Type B pancreatic cell (in vitro differentiated cells): ENCODE data around the gene EYA4. TPM values are rescaled to one million over a fixed set of nuclear protein-coding genes. Genes with fewer than 3 reads are reported as not detected.

ENCODE experiments used
- DNase-seq: peaks from one replicate; pipeline ENCODE4 v3.0.0; 2021; ENCODE audit warnings: mixed read lengths; ENCODE audit not compliant: unreplicated experiment; ENCODE audit errors: extremely low spot score
- H3K27ac Mint-ChIP-seq: 2 replicates; pipeline ENCODE4 v1.8.0; 2021; ENCODE audit warnings: mild to moderate bottlenecking, mixed read lengths
- H3K27me3 Mint-ChIP-seq: 2 replicates; pipeline ENCODE4 v1.8.0; 2021; ENCODE audit warnings: mixed read lengths
- H3K36me3 Mint-ChIP-seq: 2 replicates; pipeline ENCODE4 v1.8.0; 2021; ENCODE audit warnings: mixed read lengths
- H3K4me1 Mint-ChIP-seq: one replicate; pipeline ENCODE4 v1.8.0; 2021; ENCODE audit warnings: mixed read lengths; ENCODE audit not compliant: unreplicated experiment
- H3K4me3 Mint-ChIP-seq: 2 replicates; pipeline ENCODE4 v1.8.0; 2021; ENCODE audit warnings: mild to moderate bottlenecking, mixed read lengths
- H3K9me3 Mint-ChIP-seq: 2 replicates; pipeline ENCODE4 v1.8.0; 2021; ENCODE audit warnings: mixed read lengths
- CTCF ChIP-seq: fragments of 200-600 bp; sonication (generic); conservative IDR thresholded peaks from 2 replicates; pipeline ENCODE4 v1.5.0; 2021; ENCODE audit warnings: antibody characterized with exemption, mild to moderate bottlenecking
- total RNA-seq: library from RNA; stranded (reverse); gene quantifications from 2 replicates; pipeline ENCODE4 v1.2.1, GENCODE V29; 2021; ENCODE audit warnings: low replicate concordance

The EYA4 gene
- total RNA-seq, 1 donor from 2014 or later, result 29.7 TPM

GRCh38 chr6:133359760-133360159 is 118.6 kb downstream of the EYA4 start:
- H3K27ac Mint-ChIP-seq, result no peak overlapping the region
- no peaks in the 10 kb centered on the region for H3K36me3 Mint-ChIP-seq
- no peak overlapping the region for H3K4me3 Mint-ChIP-seq
- TF ChIP-seq CTCF, result no peak
- peaks cover 14% of the 10 kb centered on the region for H3K4me1 Mint-ChIP-seq
- H3K9me3 Mint-ChIP-seq, result peaks cover 3% of the 10 kb centered on the region
- no peaks in the 10 kb centered on the region for H3K27me3 Mint-ChIP-seq
- no peak for DNase-seq

GRCh38 chr6:133360194-133360593 is 119.0 kb downstream of the EYA4 start:
- H3K27ac Mint-ChIP-seq, result no peak overlapping the region
- H3K9me3 Mint-ChIP-seq, result peaks cover 3% of the 10 kb centered on the region
- H3K36me3 Mint-ChIP-seq, result no peaks in the 10 kb centered on the region
- peaks cover 14% of the 10 kb centered on the region for H3K4me1 Mint-ChIP-seq
- no peak for DNase-seq
- no peak for TF ChIP-seq CTCF
- no peak overlapping the region for H3K4me3 Mint-ChIP-seq
- H3K27me3 Mint-ChIP-seq, result no peaks in the 10 kb centered on the region

DNA sequence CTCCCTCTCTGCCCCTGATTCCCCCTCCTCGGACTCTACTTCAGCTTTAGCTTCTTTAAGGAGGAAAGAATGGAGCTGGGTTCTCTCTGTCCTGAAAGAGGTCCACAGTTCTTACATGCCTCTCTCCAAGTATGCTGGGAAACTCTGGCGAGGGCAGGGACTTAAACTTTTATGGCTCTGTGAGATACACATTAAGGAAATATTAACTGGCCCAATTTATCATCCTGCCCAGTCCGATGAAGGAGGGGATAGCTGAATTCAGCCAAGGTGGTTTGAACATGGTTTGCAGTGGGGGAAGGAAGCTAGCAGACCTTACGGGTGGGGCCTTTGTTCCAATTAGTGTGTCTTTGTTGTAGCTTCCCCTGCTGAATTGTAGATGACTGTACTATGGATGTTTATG is 121.7 kb downstream of the EYA4 start:
- Mint-ChIP-seq H3K27ac (no peak overlapping the region), H3K27me3 (peaks cover 5% of the 10 kb centered on the region), H3K36me3 (no peaks in the 10 kb centered on the region), H3K9me3 (peaks cover 3% of the 10 kb centered on the region), H3K4me1 (peaks cover 27% of the 10 kb centered on the region), H3K4me3 (no peak overlapping the region)
- TF ChIP-seq CTCF, result no peak
- no peak for DNase-seq

- H3K36me3 Mint-ChIP-seq, result no peaks in the 10 kb centered on the region
- H3K9me3 Mint-ChIP-seq, result peaks cover 3% of the 10 kb centered on the region
- peaks cover 23% of the 10 kb centered on the region for H3K4me1 Mint-ChIP-seq
- H3K27ac Mint-ChIP-seq, result no peak overlapping the region
- no peak for DNase-seq
- H3K4me3 Mint-ChIP-seq, result no peak overlapping the region
- TF ChIP-seq CTCF, result no peak
- H3K27me3 Mint-ChIP-seq, result peaks cover 13% of the 10 kb centered on the region
These were observed 127.5 kb downstream of the EYA4 start for GRCh38 chr6:133368664-133369063.

DNA sequence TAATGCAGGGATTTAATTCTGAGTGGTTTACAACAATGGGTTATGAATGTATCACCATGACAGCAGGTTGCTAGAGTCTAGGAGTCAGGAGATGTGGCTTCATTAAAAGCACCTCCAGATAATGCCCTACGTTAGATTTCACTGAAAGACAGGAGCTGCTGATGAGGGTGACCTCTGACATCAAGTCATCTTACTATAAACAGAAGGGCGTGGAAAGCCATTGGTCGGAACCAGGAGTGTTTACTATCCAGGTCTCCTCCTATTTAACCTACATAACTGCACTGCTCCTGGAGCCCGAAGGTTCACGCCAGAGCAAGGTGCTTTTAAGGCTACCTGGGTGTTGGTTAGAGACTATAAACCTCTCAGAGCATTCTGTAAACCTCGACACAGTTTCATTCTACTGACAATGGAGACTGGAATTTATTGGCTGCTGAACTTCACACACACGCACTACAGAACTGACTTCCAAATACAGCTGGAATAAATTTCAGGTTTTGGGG is 128.7 kb downstream of the EYA4 start:
- peaks cover 13% of the 10 kb centered on the region for H3K27me3 Mint-ChIP-seq
- DNase-seq, result no peak
- peaks cover 32% of the 10 kb centered on the region for H3K4me1 Mint-ChIP-seq
- H3K36me3 Mint-ChIP-seq, result no peaks in the 10 kb centered on the region
- H3K4me3 Mint-ChIP-seq, result no peak overlapping the region
- no peaks in the 10 kb centered on the region for H3K9me3 Mint-ChIP-seq
- no peak for TF ChIP-seq CTCF
- H3K27ac Mint-ChIP-seq, result no peak overlapping the region

- Mint-ChIP-seq H3K27me3 (no peaks in the 10 kb centered on the region), H3K9me3 (no peaks in the 10 kb centered on the region), H3K4me1 (peaks cover 12% of the 10 kb centered on the region), H3K4me3 (no peak overlapping the region), H3K36me3 (no peaks in the 10 kb centered on the region), H3K27ac (no peak overlapping the region)
- DNase-seq, result no peak
- TF ChIP-seq CTCF, result no peak
These were observed 135.6 kb downstream of the EYA4 start for GRCh38 chr6:133376743-133377142.
